NCI-H1092 (cell line): ENCODE measurements around the gene STEAP1B.
"Not testable (repeated sequence)": the region's sequence is repeated elsewhere in the genome, so short reads cannot be mapped to it uniquely, and the experiment has no call there.

Experiments used
- DNase-seq: peaks from one replicate; lab custom pipeline; 2025; lab: John Stamatoyannopoulos, UW

The STEAP1B gene

DNA sequence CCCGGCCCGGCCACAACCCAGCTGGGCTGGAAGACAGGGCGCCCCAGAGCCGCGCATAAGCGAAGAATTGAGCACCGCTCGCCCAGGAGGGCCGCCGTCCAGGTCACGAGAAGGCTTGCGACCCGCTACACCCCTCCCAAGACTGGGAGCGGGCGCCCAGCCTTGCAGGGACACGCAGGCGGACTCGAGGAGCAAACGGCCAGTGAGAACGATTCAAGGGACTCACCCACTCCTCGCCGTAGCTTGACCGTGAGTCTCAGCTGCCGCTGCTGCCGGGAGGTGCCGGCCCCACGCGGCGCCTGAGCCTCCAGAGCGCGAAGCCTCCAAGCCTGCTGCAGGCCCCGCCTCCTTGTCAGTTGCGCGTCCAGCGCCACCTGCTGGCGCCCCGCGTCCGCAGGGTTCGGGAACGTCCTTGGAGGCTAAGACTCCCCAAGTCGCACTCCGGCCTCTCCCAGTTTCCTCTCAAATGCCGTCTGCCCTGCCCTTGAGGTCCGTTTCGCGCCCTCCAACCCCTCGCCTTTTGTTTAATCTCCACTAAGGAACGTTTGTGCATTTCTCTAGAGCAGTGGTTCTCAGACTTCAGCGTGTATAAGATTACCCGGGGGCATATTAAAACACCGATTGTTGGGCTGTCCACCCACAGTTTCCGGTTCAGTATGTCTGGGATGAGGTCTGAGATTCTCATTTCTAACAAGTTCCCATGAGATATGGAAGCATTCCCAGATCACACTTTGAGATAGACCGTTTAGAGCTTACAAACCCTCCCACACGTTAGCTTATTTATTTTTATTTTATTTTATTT is at the start of gene STEAP1B:
Gene STEAP1B (minus strand): TSS at position 301 of the 802 bp plus-strand sequence. CDS start 5,333 bp downstream, outside the sequence.
- DNase-seq: peak; percentile 82

DNA sequence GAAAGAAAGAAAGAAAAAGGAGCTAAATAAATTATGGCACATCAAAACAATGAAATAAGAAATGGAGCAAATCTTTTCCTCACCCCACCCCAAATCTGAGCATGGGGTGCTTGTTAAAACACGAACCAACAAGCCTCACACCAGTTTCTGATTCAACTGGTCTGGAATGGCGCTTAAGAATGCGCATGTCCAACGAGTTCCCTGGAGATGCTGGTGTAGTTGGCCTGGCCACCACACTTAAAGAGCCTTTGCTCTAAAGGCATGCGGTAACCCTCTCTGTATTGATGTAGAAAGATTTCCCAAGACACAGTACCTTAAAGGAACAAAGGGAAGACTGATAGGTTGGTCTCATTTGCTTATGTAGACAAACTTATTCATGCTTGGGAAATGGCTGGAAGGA is 49.1 kb upstream of the STEAP1B start:
- DNase-seq: no peak

DNA sequence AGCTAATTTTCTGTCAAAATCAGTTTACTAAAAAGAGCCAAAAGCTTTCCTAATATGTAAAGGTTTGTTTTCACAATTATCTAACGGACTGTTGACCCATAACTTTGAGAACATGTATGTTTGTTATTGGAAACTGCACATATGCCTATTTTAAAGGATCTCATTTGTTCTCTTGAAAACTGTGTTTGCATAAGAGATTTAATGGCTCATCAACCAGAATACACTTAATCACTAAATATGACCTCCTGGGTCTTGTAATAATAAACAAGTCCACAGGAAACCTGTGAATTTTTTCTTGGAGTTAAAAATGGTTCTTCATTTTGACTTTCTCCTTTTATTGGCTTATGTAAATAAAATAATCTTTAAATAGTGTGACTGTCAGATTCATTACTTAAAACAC is 48.3 kb upstream of the STEAP1B start:
- no peak for DNase-seq

DNA sequence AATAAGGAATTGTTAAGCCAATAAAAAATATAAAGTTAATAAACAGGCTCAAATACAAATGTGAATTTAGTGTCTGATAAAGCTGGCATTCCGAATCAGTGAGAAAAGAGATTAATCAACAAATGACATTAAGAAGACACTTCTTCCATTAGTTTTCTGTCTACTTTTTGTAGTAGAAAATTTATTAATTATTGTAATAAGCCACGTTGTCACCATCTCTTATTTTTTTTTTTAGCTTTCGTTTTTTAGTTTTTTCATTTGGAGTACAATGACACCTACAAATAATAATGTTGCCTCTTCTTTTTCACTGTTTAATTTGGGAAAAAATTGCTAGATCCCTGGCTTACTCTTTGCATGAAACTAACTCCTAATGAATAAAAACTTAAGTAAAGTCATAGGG is 46.8 kb upstream of the STEAP1B start:
- DNase-seq: no peak

DNA sequence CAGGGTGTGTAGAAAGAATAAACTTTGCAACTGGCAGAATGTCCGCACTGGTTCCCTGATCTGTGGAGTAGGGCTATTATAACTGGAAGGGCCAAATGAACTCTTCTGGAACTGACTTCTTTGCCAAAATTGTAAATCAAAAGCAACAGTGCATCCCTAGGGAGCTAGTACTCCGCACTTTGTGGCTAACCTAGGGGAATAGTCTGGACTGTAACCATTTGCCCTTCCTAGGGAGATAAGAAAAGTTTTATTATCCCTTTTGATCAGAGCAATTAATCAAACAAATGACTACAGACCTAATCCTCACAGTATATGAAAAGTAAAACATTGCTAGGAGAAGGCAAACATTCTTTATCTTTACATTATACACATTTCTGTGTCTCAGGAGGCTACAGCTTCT is 45.5 kb upstream of the STEAP1B start:
- no peak for DNase-seq

DNA sequence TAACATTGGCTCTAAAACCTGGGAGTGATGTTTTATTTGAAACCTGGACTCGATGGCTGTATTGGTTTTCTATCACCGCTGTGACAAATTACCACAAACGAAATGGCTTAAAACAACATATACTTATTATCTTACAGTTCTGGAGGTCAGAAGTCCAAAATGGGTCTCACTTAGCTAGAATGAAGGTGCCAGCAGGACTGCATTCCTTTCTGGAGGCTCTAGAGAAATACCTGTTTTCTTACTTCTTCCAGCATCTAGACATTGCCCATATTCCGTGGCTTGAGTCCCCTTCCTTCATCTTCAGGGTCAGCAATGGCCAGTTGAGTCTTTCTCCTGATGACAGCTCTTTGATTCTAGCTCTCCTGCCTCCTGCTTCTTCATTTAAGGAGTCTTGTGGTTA is 44.3 kb upstream of the STEAP1B start:
- no peak for DNase-seq

DNA sequence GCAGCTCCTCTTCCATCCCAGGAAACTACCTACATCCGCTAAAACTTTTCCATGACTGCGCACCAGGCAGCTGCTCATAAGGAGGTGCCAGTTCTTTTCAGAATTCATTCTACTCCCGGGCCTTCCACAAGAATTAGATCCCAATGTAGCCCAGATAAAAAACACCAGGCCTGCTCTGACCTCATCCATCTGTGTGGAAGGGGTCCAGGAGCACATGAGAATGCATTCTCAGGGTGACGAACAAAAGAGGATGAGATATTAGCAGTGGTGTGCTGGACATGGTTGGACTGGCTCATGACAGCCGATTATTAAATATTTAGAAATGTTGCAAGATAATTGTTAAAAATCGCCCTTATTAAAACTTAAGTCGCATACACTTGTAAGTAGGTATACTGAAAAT is 43.2 kb upstream of the STEAP1B start:
- no peak for DNase-seq

DNA sequence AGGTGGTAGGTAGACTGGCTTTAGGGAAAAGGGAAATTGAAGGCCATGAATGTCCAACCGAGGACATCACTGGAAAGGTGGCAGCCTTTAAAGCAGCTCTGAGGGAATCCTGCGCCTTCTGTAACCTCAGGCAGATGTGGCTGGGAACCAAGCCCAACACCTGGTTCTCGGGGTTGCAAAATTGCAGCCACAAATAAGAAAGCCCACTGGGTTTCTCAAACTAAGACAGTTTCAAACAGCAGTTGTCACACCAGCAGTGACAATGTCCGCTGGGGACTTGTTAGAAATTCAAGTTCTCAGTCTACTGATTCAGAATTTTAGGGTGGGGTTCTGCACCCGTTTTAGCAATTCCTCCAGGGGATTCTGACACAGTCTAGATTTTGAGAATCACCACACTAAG is 42.7 kb upstream of the STEAP1B start:
- no peak for DNase-seq

DNA sequence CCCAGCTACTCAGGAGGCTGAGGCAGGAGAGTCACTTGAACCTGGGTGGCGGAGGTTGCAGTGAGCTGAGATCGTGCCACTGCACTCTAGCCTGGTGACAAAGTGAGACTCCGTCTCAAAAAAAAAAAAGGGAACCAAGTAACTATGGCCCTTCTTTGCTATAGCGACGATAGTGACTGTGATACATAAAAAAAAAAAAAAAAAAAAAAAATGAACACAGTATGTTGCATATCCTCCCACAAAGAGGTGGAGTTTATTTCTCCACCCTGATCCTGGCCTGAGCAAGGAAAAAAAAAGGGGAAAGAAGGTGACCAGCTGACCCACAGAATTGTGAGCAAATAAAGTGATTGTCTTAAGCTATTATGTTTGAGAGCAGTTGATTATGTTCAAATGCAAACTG is 42.3 kb upstream of the STEAP1B start:
- no peak for DNase-seq

DNA sequence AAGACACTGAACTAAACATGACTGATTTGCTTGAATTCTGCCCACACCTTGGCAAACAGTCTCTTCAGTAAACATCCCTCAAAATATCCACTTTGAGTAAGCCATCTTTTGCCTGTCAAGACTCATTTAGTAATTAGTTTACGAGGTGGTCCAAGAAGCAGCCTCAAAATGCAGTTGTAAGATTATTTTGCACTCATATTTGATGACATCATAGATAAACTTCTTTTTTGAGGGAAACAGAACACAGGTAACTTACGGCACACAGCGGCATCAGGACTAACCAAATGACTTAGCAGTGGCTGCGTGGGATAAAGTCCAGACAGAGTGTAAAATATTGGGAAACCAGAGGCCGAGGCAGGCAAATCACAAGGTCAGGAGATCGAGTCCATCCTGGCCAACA is 41.8 kb upstream of the STEAP1B start:
- DNase-seq: no peak

DNA sequence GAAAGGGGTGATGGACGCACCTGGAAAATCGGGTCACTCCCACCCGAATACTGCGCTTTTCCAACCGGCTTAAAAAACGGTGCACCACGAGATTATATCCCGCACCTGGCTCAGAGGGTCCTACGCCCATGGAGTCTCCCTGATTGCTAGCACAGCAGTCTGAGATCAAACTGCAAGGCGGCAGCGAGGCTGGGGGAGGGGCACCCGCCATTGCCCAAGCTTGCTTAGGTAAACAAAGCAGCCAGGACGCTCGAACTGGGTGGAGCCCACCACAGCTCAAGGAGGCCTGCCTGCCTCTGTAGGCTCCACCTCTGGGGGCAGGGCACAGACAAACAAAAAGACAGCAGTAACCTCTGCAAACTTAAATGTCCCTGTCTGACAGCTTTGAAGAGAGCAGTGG is 28.5 kb upstream of the STEAP1B start:
- not testable (repeated sequence) for DNase-seq

DNA sequence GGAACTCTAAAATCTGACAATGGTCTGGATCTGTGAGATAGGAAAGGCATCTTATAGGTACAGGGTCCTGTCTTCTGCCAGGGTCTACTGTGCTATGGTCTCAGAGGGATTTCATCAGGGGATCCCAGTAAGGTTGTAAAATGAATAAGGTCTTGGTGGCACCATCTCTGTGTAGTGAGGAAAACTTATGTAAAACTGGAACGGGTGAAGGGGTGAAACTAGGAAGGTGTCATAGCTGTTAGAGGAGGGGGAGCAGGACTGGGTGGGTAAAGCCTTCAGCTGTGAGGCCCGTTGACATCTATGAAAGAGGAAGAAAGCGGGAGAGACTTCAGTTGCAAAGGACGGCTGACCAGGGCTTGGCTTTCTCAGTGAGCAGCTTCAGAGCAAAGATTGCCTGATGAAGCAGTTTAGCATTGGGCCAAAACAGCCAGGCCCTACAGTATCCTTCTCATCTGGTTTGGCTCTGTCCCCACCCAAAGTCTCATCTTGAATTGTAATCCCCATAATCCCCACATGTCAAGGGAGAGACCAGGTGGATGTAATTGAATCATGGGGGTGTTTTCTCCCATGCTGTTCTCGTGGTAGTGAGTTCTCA is 24.5 kb upstream of the STEAP1B start:
- not testable (repeated sequence) for DNase-seq

DNA sequence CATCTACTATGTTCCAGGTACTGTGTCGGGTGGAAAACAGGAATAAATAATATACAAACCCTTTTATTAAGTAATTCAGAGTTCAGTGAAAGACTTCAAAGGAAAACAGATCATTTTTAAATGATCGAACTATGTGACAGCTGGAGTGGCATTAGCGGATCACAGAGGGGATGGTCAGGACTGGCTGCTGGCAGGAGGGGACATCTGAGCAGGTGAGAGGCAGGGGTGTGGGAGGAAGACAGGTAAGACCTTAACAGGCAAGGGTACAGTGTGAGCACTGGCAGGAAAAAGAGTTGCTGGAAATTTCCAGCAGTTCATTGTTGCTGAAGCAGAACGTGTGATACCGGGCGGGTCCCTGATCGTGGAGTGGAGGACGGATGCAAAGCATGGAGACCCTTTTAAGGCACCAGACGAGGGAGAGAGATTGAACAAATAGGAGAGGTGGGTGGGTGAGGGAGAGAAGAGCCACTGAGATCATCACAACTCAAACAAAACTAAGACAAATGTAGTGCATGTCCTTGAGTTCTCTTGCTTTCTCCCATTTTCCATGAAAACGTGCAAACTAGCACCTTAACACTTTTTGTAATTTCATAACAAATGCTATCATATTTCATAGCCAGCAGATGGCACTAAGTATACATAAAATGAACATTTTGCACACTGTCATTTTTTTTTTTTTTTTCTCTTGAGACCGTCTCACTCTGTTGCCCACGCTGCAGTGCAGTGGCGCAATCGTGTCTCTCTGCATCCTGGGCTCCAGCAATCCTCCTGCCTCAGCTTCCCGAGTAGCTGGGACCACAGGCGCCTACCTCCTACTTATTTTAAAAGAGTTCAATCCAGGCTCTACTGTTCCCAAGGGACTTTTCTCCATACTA is 23.7 kb upstream of the STEAP1B start:
- not testable (repeated sequence) for DNase-seq

DNA sequence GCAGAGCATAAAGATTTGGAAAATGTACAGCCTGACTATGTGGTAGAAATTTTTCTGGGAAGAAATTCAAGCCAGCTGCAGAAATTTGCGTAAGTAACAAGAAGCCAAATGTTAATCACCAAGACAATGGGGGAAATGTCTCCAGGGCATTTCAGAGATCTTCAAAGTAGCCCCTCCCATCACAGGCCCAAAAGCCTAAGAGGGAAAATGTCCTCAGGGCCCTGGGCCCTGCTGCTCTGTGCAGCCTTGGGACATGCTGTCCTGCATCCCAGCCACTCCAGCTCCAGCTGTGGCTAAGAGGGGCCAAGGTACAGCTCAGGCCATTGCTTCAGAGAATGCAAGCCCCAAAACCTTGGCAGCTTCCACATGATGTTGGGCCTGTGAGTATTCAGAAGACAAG is 19.6 kb upstream of the STEAP1B start:
- not testable (repeated sequence) for DNase-seq

DNA sequence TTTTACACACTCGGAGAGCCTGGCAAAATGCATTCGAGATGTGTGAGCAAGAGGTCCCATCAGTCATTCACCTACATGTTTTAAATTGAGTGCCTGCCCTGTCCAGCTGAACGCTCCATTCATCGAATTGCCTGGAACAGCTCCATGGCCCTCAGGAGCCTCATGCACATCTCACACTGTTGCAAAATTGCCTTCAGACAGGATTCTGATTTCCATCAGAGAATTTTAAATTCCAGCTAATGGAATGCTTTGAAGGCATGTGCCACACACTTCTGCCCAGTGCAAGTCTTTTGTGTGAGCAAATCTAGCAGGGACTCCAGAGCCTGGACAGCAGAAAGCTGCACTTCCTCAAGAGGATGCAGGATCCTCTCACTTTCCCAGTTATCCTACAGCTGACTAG is 17.0 kb upstream of the STEAP1B start:
- DNase-seq: not testable (repeated sequence)

DNA sequence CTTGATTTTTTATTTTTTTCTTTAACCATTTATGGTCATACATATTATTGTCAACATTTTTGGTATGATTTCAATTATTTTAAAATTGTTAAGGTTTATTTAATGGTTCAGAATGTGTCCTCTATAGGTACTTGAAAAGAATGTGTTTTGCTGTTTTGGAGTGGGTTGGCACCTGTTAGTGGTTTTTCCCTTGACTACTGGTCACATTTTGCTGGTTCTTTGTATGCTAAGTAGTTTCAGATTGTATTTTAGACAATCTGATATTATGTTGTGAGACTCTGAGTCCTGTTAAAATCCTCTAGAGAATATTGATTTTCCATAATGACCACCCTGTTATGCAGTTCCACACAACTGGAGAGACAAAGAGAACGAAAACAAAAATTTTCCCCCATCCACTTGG is 15.0 kb upstream of the STEAP1B start:
- not testable (repeated sequence) for DNase-seq

DNA sequence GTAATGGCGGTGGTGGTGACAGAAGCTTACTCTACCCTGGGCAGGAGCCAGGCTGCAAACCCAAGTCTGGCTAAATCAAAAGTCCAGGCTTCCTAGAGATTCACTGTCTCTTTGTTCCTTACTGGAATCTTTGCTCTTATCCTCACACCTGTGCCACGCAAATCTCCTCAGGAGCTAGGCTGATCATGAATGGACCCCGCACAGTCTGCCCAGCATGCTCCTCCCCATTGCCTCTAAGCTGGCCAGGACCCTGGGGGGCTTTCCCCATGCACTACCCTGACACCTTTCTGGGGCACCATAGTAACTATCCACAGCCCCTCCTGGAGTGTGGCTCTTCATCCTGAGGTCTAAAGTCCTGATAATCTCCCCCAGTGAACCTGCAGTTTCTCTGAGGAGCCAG is 7.3 kb upstream of the STEAP1B start:
- DNase-seq: not testable (repeated sequence)

DNA sequence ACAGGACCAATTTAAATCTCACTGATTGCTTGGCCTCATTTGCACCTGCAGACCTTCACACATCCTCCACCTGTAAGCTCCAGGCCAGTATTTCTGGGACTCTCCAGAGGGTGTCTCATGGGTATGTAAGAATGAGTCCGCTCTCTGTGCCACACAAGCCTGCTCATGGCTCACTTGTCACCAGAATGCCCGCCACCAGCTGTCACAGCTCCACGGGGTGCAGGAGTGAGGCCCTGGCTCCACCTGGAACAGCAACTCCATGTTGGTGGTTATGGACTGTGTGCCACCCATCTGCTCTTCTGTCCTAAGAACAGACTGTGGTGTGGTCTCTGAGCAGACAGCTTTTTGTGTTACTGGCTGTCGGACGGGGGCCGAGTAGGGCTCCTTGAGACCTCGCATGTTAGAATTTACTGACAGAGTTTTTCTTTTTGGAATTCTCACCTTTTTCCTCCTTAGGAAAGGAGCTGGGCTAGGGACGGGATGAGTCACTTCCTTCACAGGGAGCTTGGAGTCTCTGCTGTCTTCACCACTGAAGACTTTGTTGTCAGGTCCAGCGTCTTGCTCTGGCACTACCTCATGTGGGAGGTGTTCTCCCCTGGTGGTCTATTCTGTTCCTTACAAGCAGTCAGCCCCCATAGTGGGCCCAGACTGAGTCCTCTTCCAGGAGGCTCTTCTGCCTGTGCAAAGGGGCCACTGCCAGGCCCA is 6.5 kb upstream of the STEAP1B start:
- not testable (repeated sequence) for DNase-seq

DNA sequence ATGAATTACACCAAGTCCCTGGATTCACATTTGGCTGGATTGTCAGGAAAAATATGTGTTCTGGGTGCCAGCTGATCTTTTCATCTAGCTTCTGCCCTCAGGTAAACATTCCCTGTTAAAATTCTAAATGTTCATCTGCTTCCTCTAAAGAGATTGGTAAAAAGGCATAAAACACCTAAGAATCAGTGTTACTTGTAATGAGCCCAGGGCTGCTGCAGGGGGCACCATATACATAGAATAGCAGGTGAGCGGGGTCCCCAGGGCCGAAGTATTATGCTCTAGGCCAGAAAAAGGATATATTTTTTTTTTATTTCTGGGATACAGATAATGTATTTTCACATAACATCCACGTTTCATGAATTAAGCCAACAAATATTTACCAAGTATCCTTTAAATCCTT is 4.5 kb upstream of the STEAP1B start:
- not testable (repeated sequence) for DNase-seq

DNA sequence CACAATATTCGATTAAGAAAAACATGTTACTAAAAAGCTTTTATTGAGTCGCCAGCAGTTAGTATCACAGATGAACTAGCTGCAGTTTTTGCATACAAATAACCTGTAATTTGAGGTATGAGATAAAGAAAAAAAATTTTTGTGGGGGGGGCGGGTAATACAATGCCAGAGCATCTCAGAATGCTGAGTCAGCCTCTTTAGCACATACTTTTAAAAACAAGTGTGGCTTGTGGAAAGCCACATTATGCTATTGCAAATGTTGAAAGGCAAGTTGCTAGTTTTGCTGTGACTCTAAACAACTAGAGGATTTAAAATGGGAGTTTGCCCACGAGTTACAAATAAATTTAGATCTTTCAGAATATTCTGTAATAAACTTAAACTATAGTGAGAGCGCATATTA is 2.1 kb upstream of the STEAP1B start:
- DNase-seq: not testable (repeated sequence)

DNA sequence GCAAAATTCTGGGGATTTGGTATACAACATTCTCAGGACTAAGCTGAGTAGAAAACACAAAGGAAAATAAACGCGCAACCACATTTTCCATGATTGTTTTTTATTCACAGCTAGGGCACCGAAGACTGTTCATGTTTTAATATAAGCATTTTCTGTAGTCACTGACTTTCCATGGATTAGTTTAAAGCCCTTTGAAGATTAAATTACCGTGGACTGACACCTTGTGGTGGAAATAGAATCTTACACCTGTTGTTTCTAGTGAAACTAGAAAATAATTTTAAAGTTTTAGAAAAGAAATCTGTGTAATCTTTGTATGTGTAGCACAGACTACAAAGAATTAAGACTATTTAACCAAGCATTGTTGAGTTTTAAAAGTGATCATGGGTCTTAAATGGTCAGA is 1.3 kb upstream of the STEAP1B start:
- DNase-seq: not testable (repeated sequence)

DNA sequence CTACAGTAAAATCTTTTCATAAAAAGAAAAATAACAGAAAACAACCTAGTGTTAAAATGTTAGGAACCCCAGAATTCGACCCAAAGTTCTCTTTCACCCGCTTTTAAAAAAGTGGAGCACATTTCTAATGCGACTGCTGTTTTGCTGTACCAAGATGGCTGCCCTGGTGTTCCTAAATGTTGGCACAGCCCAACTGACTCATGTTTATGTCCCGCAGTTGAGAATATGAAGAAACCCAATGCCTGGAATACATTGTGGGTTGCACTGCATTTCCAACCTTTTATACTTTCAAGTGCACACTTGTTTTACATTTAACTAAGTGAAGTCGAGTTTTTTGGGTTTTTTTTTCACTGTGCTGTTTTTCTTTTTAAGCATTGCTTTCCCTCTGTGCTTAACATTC is 944 bp downstream of the STEAP1B start:
- DNase-seq: no peak
